Osteocyte (in vitro differentiated cells): ENCODE data around the gene INTS4. TPM values are rescaled to one million over a fixed set of nuclear protein-coding genes. Genes with fewer than 3 reads are reported as not detected.
"Not testable (repeated sequence)": the region's sequence is repeated elsewhere in the genome, so short reads cannot be mapped to it uniquely, and the experiment has no call there.

Source experiments
- DNase-seq: peaks from one replicate; pipeline ENCODE4 v3.0.0; 2021; ENCODE audit warnings: mixed read lengths; ENCODE audit not compliant: unreplicated experiment; ENCODE audit errors: extremely low spot score
- H3K27ac Mint-ChIP-seq: one replicate; pipeline ENCODE4 v1.8.0; 2021; ENCODE audit warnings: mild to moderate bottlenecking, mixed read lengths; ENCODE audit not compliant: unreplicated experiment
- H3K27me3 Mint-ChIP-seq: one replicate; pipeline ENCODE4 v1.8.0; 2021; ENCODE audit warnings: mixed read lengths; ENCODE audit not compliant: unreplicated experiment
- H3K36me3 Mint-ChIP-seq: one replicate; pipeline ENCODE4 v1.8.0; 2021; ENCODE audit warnings: mixed read lengths; ENCODE audit not compliant: unreplicated experiment
- H3K4me1 Mint-ChIP-seq: one replicate; pipeline ENCODE4 v1.8.0; 2021; ENCODE audit warnings: mixed read lengths; ENCODE audit not compliant: unreplicated experiment
- H3K4me3 Mint-ChIP-seq: one replicate; pipeline ENCODE4 v1.8.0; 2021; ENCODE audit warnings: mild to moderate bottlenecking, moderate library complexity, mixed read lengths; ENCODE audit not compliant: unreplicated experiment
- H3K9me3 Mint-ChIP-seq: one replicate; pipeline ENCODE4 v1.8.0; 2021; ENCODE audit warnings: mixed read lengths; ENCODE audit not compliant: unreplicated experiment
- total RNA-seq: library from RNA; stranded (reverse); gene quantifications from 2 replicates; pipeline ENCODE4 v1.2.1, GENCODE V29; 2021
- TF ChIP-seq, protein P1 (sequence below): fragments of 200-600 bp; sonication (generic); IDR thresholded peaks from 2 replicates; pipeline ENCODE4 v1.5.0; 2021; ENCODE audit warnings: antibody characterized with exemption, mild to moderate bottlenecking, moderate library complexity

INTS4 gene
- total RNA-seq, 1 donor from 2014 or later, result 37.9 TPM

DNA sequence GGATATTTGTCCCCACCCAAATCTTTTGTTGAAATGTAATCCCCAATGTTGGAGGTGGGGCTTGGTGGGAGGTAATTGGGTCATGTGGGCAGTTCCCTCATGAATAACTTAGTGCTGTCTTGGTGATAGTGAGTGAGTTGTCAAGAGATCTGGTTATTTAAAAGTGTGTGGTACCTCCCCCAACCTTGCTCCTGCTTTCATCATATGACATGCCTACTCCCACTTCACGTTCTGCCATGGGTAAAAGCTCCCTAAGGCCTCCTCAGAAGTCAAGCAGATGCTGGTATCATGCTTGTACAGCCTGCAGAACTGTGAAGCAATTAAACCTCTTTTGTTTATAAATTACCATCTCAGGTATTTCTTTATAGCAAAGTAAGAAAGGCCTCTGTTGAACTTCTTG, 143.0 kb downstream of the INTS4 start:
- H3K9me3 Mint-ChIP-seq, result no peaks in the 10 kb centered on the region
- no peak overlapping the region for H3K4me3 Mint-ChIP-seq
- peaks cover 14% of the 10 kb centered on the region for H3K4me1 Mint-ChIP-seq
- DNase-seq, result no peak
- TF ChIP-seq, protein P1, sequence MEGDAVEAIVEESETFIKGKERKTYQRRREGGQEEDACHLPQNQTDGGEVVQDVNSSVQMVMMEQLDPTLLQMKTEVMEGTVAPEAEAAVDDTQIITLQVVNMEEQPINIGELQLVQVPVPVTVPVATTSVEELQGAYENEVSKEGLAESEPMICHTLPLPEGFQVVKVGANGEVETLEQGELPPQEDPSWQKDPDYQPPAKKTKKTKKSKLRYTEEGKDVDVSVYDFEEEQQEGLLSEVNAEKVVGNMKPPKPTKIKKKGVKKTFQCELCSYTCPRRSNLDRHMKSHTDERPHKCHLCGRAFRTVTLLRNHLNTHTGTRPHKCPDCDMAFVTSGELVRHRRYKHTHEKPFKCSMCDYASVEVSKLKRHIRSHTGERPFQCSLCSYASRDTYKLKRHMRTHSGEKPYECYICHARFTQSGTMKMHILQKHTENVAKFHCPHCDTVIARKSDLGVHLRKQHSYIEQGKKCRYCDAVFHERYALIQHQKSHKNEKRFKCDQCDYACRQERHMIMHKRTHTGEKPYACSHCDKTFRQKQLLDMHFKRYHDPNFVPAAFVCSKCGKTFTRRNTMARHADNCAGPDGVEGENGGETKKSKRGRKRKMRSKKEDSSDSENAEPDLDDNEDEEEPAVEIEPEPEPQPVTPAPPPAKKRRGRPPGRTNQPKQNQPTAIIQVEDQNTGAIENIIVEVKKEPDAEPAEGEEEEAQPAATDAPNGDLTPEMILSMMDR, result no peak
- peaks cover 54% of the 10 kb centered on the region for H3K36me3 Mint-ChIP-seq
- no peaks in the 10 kb centered on the region for H3K27me3 Mint-ChIP-seq
- peak overlapping the region; percentile 39 for H3K27ac Mint-ChIP-seq

DNA sequence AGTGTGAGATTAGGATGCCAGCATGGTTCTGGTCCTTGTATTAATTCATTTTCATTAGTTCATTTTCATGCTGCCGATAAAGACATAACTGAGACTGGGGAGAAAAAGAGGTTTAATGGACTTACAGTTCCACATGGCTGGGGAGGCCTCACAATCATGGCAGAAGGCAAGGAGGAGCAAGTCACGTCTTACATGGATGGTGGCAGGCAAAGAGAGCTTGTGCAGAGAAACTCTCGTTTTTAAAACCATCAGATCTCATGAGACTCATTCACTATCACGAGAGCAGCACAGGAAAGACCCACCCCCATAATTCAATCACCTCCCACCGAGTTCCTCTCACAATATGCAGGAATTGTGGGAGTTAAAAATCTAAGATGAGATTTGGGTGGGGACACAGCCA, 150.8 kb downstream of the INTS4 start:
- H3K4me3 Mint-ChIP-seq, H3K27ac Mint-ChIP-seq, H3K9me3 Mint-ChIP-seq, H3K4me1 Mint-ChIP-seq, DNase-seq, H3K27me3 Mint-ChIP-seq: not testable (repeated sequence)
- peaks cover 66% of the 10 kb centered on the region for H3K36me3 Mint-ChIP-seq

DNA sequence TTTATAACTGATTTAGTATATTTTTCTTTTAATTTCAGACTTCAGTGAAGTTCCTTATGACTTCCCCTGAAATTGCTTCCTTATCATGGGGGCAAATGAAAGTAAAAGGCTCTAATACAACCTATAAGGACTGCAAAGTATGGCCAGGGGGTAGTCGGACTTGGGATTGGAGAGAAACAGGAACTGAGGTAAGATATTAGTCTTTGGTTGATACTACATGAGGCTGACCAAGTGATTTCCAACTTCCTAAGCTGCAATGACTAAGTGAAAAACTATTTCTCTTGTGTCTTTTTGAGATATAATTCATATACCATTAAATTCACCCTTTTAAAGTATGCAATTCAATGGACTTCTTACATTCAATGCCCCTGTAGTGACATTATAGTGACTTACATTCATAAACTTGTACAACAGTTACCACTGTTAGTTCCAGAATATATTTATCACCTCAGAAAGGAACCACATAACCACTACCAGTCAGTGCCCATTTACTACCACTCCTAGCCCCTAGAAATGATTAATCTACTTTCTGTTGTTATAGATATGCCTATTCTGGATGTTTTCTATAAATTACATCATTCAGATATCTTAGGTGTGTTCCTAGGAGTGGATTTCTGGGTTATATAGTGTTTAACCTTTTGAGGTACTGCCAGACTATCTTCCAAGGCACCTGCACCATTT, 151.9 kb downstream of the INTS4 start:
- TF ChIP-seq, protein P1, result no peak
- Mint-ChIP-seq H3K27ac (no peak overlapping the region), H3K4me3 (no peak overlapping the region), H3K36me3 (peaks cover 62% of the 10 kb centered on the region), H3K4me1 (peaks cover 2% of the 10 kb centered on the region), H3K27me3 (no peaks in the 10 kb centered on the region), H3K9me3 (peaks cover 10% of the 10 kb centered on the region)
- DNase-seq, result no peak

DNA sequence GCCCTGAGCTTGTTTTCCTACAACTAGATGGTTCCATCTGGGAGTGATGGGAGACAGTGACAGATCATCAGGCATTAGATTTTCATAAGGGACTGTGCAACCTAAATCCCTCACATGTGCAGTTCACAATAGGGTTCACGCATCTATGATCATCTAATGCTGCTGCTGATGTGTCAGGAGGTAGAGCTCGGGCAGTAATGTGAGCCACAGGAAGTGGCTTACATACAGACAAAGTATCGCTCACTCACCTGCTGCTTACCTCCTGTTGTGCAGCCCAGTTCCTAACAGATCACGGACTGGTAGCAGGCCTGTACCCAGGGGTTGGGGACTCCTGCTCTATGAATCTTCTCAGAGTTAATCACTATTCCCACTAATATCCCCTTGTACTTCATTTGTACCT, 161.2 kb downstream of the INTS4 start:
- no peak for DNase-seq
- Mint-ChIP-seq H3K4me3 (no peak overlapping the region), H3K27ac (no peak overlapping the region), H3K9me3 (peaks cover 18% of the 10 kb centered on the region), H3K4me1 (no peaks in the 10 kb centered on the region), H3K27me3 (no peaks in the 10 kb centered on the region), H3K36me3 (peaks cover 13% of the 10 kb centered on the region)
- TF ChIP-seq, protein P1, result no peak

DNA sequence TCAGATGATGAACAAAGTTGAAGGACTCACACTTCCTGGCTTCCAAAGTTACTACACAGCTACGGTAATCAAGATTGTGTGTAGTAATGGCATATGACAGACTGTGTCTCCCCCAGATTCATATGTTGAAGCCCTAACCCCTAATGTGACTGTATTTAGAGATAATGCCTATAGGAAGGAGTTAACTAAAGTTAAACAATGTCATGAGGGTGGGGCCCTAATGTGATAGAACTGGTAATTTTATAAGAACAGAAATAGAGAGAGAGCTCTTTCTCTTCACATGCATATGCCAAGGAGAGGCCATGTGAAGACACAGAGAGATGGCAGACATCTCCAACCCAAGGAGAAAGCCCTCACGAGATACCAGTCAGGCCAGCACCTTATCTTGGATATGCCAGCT, 165.5 kb downstream of the INTS4 start:
- DNase-seq, result no peak
- no peaks in the 10 kb centered on the region for H3K27me3 Mint-ChIP-seq
- H3K4me3 Mint-ChIP-seq, result no peak overlapping the region
- TF ChIP-seq, protein P1, result no peak
- H3K27ac Mint-ChIP-seq, result no peak overlapping the region
- peaks cover 10% of the 10 kb centered on the region for H3K36me3 Mint-ChIP-seq
- H3K4me1 Mint-ChIP-seq, result peaks cover 3% of the 10 kb centered on the region
- peaks cover 16% of the 10 kb centered on the region for H3K9me3 Mint-ChIP-seq

Other genes starting within 250 kb of the INTS4 start
- gene RSF1, start 173.9 kb downstream of the INTS4 start, total RNA-seq, result 74.2 and 85.6 TPM in 2 replicates
- gene AAMDC, start 173.5 kb downstream of the INTS4 start, total RNA-seq, result 38.0 and 43.8 TPM in 2 replicates
- 0.73 and 1.0 TPM in 2 replicates for gene KCTD14, start 28.6 kb upstream of the INTS4 start, total RNA-seq
- gene THRSP, start 69.2 kb upstream of the INTS4 start, total RNA-seq, result not detected in 2 replicates
- gene NDUFC2, start 85.2 kb upstream of the INTS4 start, total RNA-seq, result 182 and 199 TPM in 2 replicates
- gene ALG8, start 145.0 kb upstream of the INTS4 start, total RNA-seq, result 35.1 and 41.7 TPM in 2 replicates
- gene KCTD21, start 194.0 kb upstream of the INTS4 start, total RNA-seq, result 10.7 and 10.8 TPM in 2 replicates
- 10.9 and 11.1 TPM in 2 replicates for gene USP35, start 194.3 kb upstream of the INTS4 start, total RNA-seq